Spleen (tissue), 11 donors: Measurements from ENCODE around the gene PTGDR2. TPM values are rescaled to one million over a fixed set of nuclear protein-coding genes. Genes with fewer than 3 reads are reported as not detected.
"Not testable (repeated sequence)": the region's sequence is repeated elsewhere in the genome, so short reads cannot be mapped to it uniquely, and the experiment has no call there.

Experiments
- DNase-seq: peaks from one replicate; pipeline ENCODE4 v3.0.0-alpha.2; 2020
- H3K27ac ChIP-seq, 8 donors: fragments of 200-600 bp; sonication (generic) in 7 of 8; 1 replicate in 4 of 8; 2 replicates in 4 of 8; pipeline versions ENCODE4 v1.5.0 to v1.8.0; 2016 to 2021; ENCODE audit warnings: inconsistent platforms in 4 of 8, mild to moderate bottlenecking in 4 of 8, moderate library complexity in 1 of 8
- H3K27me3 ChIP-seq, 7 donors: fragments of 200-600 bp; sonication (generic) in 6 of 7; replicated peaks in 1 of 7; 1 replicate in 4 of 7; 2 replicates in 3 of 7; pipeline versions ENCODE4 v1.5.0 to v1.8.0; 2016 to 2021; ENCODE audit warnings: inconsistent platforms in 3 of 7, mild to moderate bottlenecking in 1 of 7
- H3K36me3 ChIP-seq, 6 donors: fragments of 200-600 bp; sonication (generic) in 5 of 6; 1 replicate in 4 of 6; 2 replicates in 2 of 6; pipeline versions ENCODE4 v1.5.0 to v1.8.0; 2016 to 2021; ENCODE audit warnings: inconsistent platforms in 2 of 6
- H3K4me1 ChIP-seq, 6 donors: fragments of 200-600 bp; sonication (generic) in 5 of 6; 1 replicate in 3 of 6; 2 replicates in 3 of 6; pipeline versions ENCODE4 v1.5.0 to v1.8.0; 2016 to 2021; ENCODE audit warnings: inconsistent platforms in 3 of 6
- H3K4me3 ChIP-seq, 8 donors: fragments of 200-600 bp; sonication (generic) in 7 of 8; 1 replicate in 4 of 8; 2 replicates in 4 of 8; pipeline versions ENCODE4 v1.5.0 to v1.8.0; 2016 to 2021; ENCODE audit warnings: inconsistent platforms in 4 of 8, mild to moderate bottlenecking in 4 of 8, moderate library complexity in 2 of 8
- H3K9me3 ChIP-seq, 8 donors: fragments of 200-600 bp; sonication (generic) in 7 of 8; 1 replicate in 4 of 8; 2 replicates in 4 of 8; pipeline versions ENCODE4 v1.5.0 to v1.8.0; 2016 to 2021; ENCODE audit warnings: inconsistent platforms in 4 of 8
- CTCF ChIP-seq, 11 experiments: fragments of 200-600 bp in 7 of 11; fragments of 450-650 bp in 4 of 11; sonication (generic) in 4 of 11; IDR thresholded peaks in 8 of 11; conservative IDR thresholded peaks in 3 of 11; 1 replicate in 7 of 11; 2 replicates in 4 of 11; pipeline versions ENCODE4 v1.4.0 to v1.8.0; 2016 to 2021; ENCODE audit warnings: antibody characterized with exemption in 11 of 11, inconsistent platforms in 4 of 11, mild to moderate bottlenecking in 1 of 11
- POLR2A ChIP-seq, 3 donors: fragments of 450-650 bp; IDR thresholded peaks; one replicate each; pipeline ENCODE4 v1.5.1; 2017; ENCODE audit warnings: antibody characterized with exemption in 3 of 3, mild to moderate bottlenecking in 1 of 3
- POLR2AphosphoS5 ChIP-seq, 3 donors: sonication (generic); formaldehyde crosslinking; IDR thresholded peaks; one replicate each; pipeline ENCODE4 v1.5.1; 2017; ENCODE audit warnings: antibody characterized with exemption in 3 of 3
- WGBS, 5 donors: extraction: QIAGEN DNeasy Blood & Tissue Kit in 3 of 5; methylation state at CpG; one replicate each; pipeline versions ENCODE4 v1.1.5 to v1.1.7; 2013 to 2018; 5-methylcytosine and 5-hydroxymethylcytosine counted together
- intact Hi-C: fragments of 100-400 bp; cut with DNase I; formaldehyde crosslinking; loops from one replicate; pipeline ENCODE4 v1.15.0; 2023; ENCODE audit warnings: low total_unique reads
- polyA plus RNA-seq, 3 donors: library from polyadenylated mRNA; stranded (reverse); fragments of 200-250 nt; gene quantifications; one replicate each; pipeline ENCODE4 v1.2.1, GENCODE V29; 2013
- total RNA-seq, 7 donors: library from RNA; depleted of rRNA in 3 of 7; stranded (reverse); fragments of >200 nt in 3 of 7; fragmentation: NEBNext Ultra II Directional in 4 of 7; extraction: Animal tissue kit (Norgen Biotek cat#: 25700) in 4 of 7; gene quantifications; one replicate each; pipeline versions ENCODE4 v1.1.0 to v1.2.1, GENCODE V29; 2016 to 2021
- donor health status: healthy with polysubstance abuse.
- donor health status: DM: no; HTN: no; CAD: no; lungs with moderate emphysema.
- donor health status: DM: no; HTN: no; CAD: no.
- donor health status: Bipolar disorder and iron deficiency.
- donor health status: healthy.
- donor health status: DM: no; HTN: no; CAD: no.
- donor health status: DM: yes; HTN: yes; CAD: no.

PTGDR2 gene
- total and polyA plus RNA-seq, 10 donors = 0.10 to 1.1 (median 0.26) TPM; not detected in 1

GRCh38 chr11:60830478-60831142 lies 25.1 kb downstream of the PTGDR2 start:
- DNase-seq = no peak
- TF ChIP-seq POLR2AphosphoS5 (IDR thresholded peaks at IDR 0.05) (no peak), CTCF (IDR thresholded peaks at IDR 0.05 in 8 of 11, conservative IDR thresholded peaks at IDR 0.05 in 3 of 11) (no peak), POLR2A (IDR thresholded peaks at IDR 0.05) (no peak)
- 40 to 70% (median 50%) methylated on average over 6 to 10 of the region's 10 CpGs for WGBS, 5 donors
- H3K27ac ChIP-seq = peak overlapping the region in 1 of 8 donors; percentile 11
- H3K27me3 ChIP-seq = peaks cover 0 to 7% (median 0%) of the 10 kb centered on the region in 7 donors
- no peaks in the 10 kb centered on the region for H3K9me3 ChIP-seq
- intact Hi-C loops = loop anchor here (2.0 to 5.0 kb wide), 2 partner anchors 57 to 354 kb away; no protein-coding TSS in a partner anchor
- H3K4me1 ChIP-seq = peaks cover 0 to 22% (median 7%) of the 10 kb centered on the region in 6 donors
- H3K36me3 ChIP-seq = no peaks in the 10 kb centered on the region
- no peak overlapping the region for H3K4me3 ChIP-seq

GRCh38 chr11:60825790-60826189 lies 30.0 kb downstream of the PTGDR2 start:
- intact Hi-C loops = no loop called here
- Histone ChIP-seq H3K27ac (no peak overlapping the region), H3K9me3 (no peaks in the 10 kb centered on the region), H3K36me3 (no peaks in the 10 kb centered on the region), H3K4me3 (no peak overlapping the region), H3K4me1 (peaks cover 0 to 4% (median 2%) of the 10 kb centered on the region in 6 donors), H3K27me3 (no peaks in the 10 kb centered on the region)
- 69 to 95% (median 73%) methylated on average over 5 to 6 of the region's 6 CpGs for WGBS, 5 donors
- DNase-seq = no peak
- TF ChIP-seq POLR2AphosphoS5 (IDR thresholded peaks at IDR 0.05) = no peak
- TF ChIP-seq CTCF (IDR thresholded peaks at IDR 0.05 in 8 of 11, conservative IDR thresholded peaks at IDR 0.05 in 3 of 11) = no peak
- no peak for TF ChIP-seq POLR2A (IDR thresholded peaks at IDR 0.05)

DNA sequence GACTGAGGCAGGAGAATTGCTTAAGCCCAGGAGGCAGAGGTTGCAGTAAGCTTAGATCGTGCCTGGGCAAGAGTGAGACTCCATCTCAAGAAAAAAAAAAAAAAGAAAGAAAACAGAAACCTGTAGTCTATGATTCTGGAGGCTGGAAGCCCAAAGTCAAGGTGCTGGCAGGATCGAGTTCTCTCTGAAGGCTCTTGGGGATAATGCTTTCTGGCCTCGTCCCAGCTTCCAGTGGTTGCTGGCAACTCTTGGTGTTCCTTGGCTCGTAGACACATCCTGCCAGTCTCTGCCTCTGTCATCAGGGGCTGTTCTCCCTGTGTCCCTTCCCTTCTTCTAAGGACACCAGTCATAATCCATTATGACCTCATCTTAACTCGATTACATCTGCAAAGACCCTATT lies 30.6 kb downstream of the PTGDR2 start:
- intact Hi-C loops = no loop called here
- Histone ChIP-seq H3K4me3 (no peak overlapping the region), H3K36me3 (no peaks in the 10 kb centered on the region), H3K4me1 (no peaks in the 10 kb centered on the region), H3K27me3 (no peaks in the 10 kb centered on the region), H3K9me3 (no peaks in the 10 kb centered on the region), H3K27ac (no peak overlapping the region)
- WGBS, 5 donors = 79 to 93% (median 89%) methylated on average over 5 of the region's 5 CpGs
- TF ChIP-seq CTCF (IDR thresholded peaks at IDR 0.05 in 8 of 11, conservative IDR thresholded peaks at IDR 0.05 in 3 of 11) = no peak
- no peak for TF ChIP-seq POLR2AphosphoS5 (IDR thresholded peaks at IDR 0.05)
- no peak for TF ChIP-seq POLR2A (IDR thresholded peaks at IDR 0.05)
- no peak for DNase-seq

DNA sequence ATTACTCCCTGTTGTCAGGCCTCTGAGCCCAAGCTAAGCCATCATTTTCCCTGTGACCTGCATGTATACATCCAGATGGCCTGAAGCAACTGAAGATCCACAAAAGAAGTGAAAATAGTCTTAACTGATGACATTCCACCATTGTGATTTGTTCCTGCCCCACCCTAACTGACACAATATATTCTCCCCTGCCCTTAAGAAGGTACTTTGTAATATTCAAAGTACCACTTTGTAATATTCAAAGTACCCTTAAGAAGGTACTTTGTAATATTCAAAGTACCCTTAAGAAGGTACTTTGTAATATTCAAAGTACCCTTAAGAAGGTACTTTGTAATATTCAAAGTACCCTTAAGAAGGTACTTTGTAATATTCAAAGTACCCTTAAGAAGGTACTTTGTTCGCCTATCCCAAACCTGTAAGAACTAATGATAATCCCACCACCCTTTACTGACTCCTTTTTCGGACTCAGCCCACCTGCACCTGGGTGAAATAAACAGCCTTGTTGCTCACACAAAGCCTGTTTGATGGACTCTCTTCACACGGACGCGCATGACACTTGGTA lies 31.9 kb downstream of the PTGDR2 start:
- intact Hi-C loops, H3K27me3 ChIP-seq: not testable (repeated sequence)
- 90 to 96% (median 93%) methylated on average over 5 of the region's 5 CpGs for WGBS, 5 donors

More for the DNA sequence above, 31.9 kb downstream of the PTGDR2 start:
- H3K4me1 ChIP-seq, H3K36me3 ChIP-seq, H3K4me3 ChIP-seq, H3K9me3 ChIP-seq, H3K27ac ChIP-seq, DNase-seq: not testable (repeated sequence)
